ENCODE measurements around the gene BIRC6.

Gene BIRC6

DNA sequence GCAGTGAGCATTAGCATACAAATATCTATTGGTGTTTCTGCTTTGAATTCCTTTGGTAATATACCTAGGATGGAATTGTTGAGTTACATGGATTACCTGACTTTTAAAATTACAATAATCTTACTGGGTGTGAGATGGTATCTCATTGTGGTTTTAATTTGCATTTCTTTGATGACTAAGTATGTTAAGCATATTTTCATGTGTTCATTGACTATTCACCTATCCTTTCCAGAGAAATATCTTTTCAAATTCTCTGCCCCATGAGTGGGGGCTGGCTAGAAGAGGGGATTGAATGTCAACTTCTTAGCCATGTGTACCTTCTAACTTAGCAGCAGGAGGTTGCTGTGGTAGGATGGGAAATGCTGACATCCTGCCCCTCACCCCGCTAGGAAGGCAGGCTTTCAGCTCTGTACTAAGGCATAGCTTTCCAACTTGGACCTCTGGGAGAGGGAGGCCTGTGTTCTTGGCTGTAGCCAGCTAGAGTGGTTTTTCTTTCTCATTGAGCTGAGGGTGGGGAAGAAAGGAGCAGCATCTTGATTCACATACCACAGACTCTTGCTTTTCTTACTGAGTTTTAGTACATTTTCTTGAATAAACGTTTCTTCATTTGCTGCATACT is 207.7 kb downstream of the BIRC6 start:
- Histone ChIP-seq H3K4me1 (ENCODE audit: control insufficient read depth in 1 of 2, insufficient read depth in 2 of 2, low read length in 2 of 2) (no peaks in the 10 kb centered on the region), H3K27ac (ENCODE audit: low read depth, low read length) (no peak overlapping the region), H3K9me3 (ENCODE audit: control insufficient read depth in 1 of 2, low read length in 2 of 2) (no peaks in the 10 kb centered on the region), H3K27me3 (ENCODE audit: control insufficient read depth in 1 of 2, insufficient read depth in 2 of 2, low read length in 2 of 2) (no peaks in the 10 kb centered on the region), H3K36me3 (ENCODE audit: control insufficient read depth in 1 of 2, insufficient read depth in 2 of 2, low read length in 2 of 2) (peaks cover 8 to 12% of the 10 kb centered on the region in 2 donors), H3K9ac (ENCODE audit: low read depth in 1 of 2, low read length in 2 of 2) (no peak overlapping the region), H3K4me3 (ENCODE audit: low read depth in 1 of 2, low read length in 2 of 2) (no peak overlapping the region)

- Histone ChIP-seq H3K4me1 (ENCODE audit: control insufficient read depth in 1 of 2, insufficient read depth in 2 of 2, low read length in 2 of 2) (no peaks in the 10 kb centered on the region), H3K27ac (ENCODE audit: low read depth, low read length) (no peak overlapping the region), H3K4me3 (ENCODE audit: low read depth in 1 of 2, low read length in 2 of 2) (no peak overlapping the region), H3K27me3 (ENCODE audit: control insufficient read depth in 1 of 2, insufficient read depth in 2 of 2, low read length in 2 of 2) (no peaks in the 10 kb centered on the region), H3K9ac (ENCODE audit: low read depth in 1 of 2, low read length in 2 of 2) (no peak overlapping the region), H3K36me3 (ENCODE audit: control insufficient read depth in 1 of 2, insufficient read depth in 2 of 2, low read length in 2 of 2) (peaks cover 8 to 12% of the 10 kb centered on the region in 2 donors), H3K9me3 (ENCODE audit: control insufficient read depth in 1 of 2, low read length in 2 of 2) (no peaks in the 10 kb centered on the region)
Observed at GRCh38 chr2:32565902-32566301, 209.1 kb downstream of the BIRC6 start.

- Histone ChIP-seq H3K9ac (ENCODE audit: low read depth in 1 of 2, low read length in 2 of 2) (no peak overlapping the region), H3K27me3 (ENCODE audit: control insufficient read depth in 1 of 2, insufficient read depth in 2 of 2, low read length in 2 of 2) (no peaks in the 10 kb centered on the region), H3K9me3 (ENCODE audit: control insufficient read depth in 1 of 2, low read length in 2 of 2) (no peaks in the 10 kb centered on the region), H3K36me3 (ENCODE audit: control insufficient read depth in 1 of 2, insufficient read depth in 2 of 2, low read length in 2 of 2) (peaks cover 0 to 15% of the 10 kb centered on the region in 2 donors), H3K4me1 (ENCODE audit: control insufficient read depth in 1 of 2, insufficient read depth in 2 of 2, low read length in 2 of 2) (no peaks in the 10 kb centered on the region), H3K27ac (ENCODE audit: low read depth, low read length) (no peak overlapping the region), H3K4me3 (ENCODE audit: low read depth in 1 of 2, low read length in 2 of 2) (no peak overlapping the region)
Observed at GRCh38 chr2:32572030-32572429, 215.2 kb downstream of the BIRC6 start.

DNA sequence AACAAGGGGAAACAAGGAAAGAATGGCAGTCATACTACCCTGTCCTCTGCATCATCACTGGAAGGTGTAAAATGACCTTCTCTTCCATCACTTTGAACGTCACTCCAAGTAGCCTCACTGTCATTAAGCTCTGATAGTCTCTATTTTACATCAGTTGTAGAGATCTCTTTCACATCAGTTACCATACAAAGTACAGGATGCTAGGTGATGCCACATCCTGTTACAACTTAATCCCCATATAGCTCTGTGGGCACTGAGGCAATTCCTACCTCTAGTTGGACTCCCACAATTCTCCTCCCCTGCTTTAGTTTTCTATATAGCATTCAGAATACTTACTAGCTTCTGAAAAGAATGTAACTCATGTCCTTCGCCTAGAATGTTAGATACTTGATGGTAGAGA is 215.9 kb downstream of the BIRC6 start:
- Histone ChIP-seq H3K4me1 (ENCODE audit: control insufficient read depth in 1 of 2, insufficient read depth in 2 of 2, low read length in 2 of 2) (no peaks in the 10 kb centered on the region), H3K9ac (ENCODE audit: low read depth in 1 of 2, low read length in 2 of 2) (no peak overlapping the region), H3K9me3 (ENCODE audit: control insufficient read depth in 1 of 2, low read length in 2 of 2) (no peaks in the 10 kb centered on the region), H3K27ac (ENCODE audit: low read depth, low read length) (no peak overlapping the region), H3K4me3 (ENCODE audit: low read depth in 1 of 2, low read length in 2 of 2) (no peak overlapping the region), H3K27me3 (ENCODE audit: control insufficient read depth in 1 of 2, insufficient read depth in 2 of 2, low read length in 2 of 2) (no peaks in the 10 kb centered on the region), H3K36me3 (ENCODE audit: control insufficient read depth in 1 of 2, insufficient read depth in 2 of 2, low read length in 2 of 2) (peaks cover 0 to 15% of the 10 kb centered on the region in 2 donors)

DNA sequence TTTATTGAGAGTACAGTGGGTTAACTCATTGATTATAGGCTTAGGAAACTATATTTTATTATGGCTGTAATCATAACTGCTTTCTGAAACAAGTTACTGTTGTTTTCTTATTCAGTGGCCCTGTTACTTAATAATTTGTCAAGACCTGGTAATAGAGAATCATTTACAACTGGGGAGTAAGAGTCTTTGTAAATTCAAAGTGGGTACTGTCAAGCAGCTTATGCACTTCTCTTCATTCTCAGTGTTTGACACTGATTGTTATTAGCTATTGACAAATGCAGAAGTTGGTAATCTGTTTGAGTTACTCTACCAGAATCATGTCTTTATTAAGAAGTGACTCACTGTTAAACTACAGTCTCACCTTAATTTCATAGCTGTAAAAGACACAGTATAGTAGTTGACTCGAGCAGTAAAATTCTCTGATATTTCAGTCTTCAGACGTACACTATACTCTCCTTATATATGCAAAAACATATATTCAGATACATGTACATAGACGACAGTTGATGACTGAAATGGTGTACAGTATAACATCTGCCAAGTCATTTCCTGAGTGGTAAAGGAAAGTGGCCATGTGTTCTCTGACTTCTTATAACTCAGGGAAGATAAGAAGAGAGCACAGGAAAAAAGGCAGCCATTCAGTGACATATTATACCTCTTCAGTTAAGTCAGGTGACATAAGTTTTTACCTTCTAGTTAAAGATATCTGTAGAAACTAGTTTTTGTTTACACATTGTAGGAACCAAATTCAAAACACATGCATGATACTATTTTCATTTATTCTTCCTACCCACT is 235.0 kb downstream of the BIRC6 start:
- Histone ChIP-seq H3K4me3 (ENCODE audit: low read depth in 1 of 2, low read length in 2 of 2) (no peak overlapping the region), H3K4me1 (ENCODE audit: control insufficient read depth in 1 of 2, insufficient read depth in 2 of 2, low read length in 2 of 2) (no peaks in the 10 kb centered on the region), H3K36me3 (ENCODE audit: control insufficient read depth in 1 of 2, insufficient read depth in 2 of 2, low read length in 2 of 2) (peaks cover 5 to 7% of the 10 kb centered on the region in 2 donors), H3K9ac (ENCODE audit: low read depth in 1 of 2, low read length in 2 of 2) (no peak overlapping the region), H3K27ac (ENCODE audit: low read depth, low read length) (no peak overlapping the region), H3K27me3 (ENCODE audit: control insufficient read depth in 1 of 2, insufficient read depth in 2 of 2, low read length in 2 of 2) (no peaks in the 10 kb centered on the region), H3K9me3 (ENCODE audit: control insufficient read depth in 1 of 2, low read length in 2 of 2) (no peaks in the 10 kb centered on the region)

DNA sequence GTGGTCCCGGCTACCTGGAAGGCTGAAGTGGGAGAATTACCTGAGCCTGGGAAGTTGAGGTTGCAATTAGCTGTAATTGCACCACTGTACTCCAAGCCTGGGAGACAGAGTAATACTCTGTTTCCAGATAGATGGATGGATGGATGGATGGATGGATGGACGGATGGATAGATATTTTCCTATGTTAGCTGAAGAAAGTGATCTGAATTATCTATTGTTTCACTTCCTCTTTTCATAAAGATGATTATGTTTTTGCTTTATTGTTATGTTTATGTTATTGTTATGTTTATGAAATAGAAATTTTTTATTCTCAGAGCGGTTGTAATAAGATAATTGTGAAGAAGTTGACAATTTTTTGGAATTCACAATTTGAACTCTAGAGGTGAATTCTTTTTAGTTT is 237.8 kb downstream of the BIRC6 start:
- H3K9me3 ChIP-seq (ENCODE audit: control insufficient read depth in 1 of 2, low read length in 2 of 2), result no peaks in the 10 kb centered on the region
- peaks cover 5 to 19% of the 10 kb centered on the region in 2 donors for H3K36me3 ChIP-seq (ENCODE audit: control insufficient read depth in 1 of 2, insufficient read depth in 2 of 2, low read length in 2 of 2)
- no peak overlapping the region for H3K4me3 ChIP-seq (ENCODE audit: low read depth in 1 of 2, low read length in 2 of 2)
- H3K4me1 ChIP-seq (ENCODE audit: control insufficient read depth in 1 of 2, insufficient read depth in 2 of 2, low read length in 2 of 2), result no peaks in the 10 kb centered on the region
- H3K27ac ChIP-seq (ENCODE audit: low read depth, low read length), result no peak overlapping the region
- H3K27me3 ChIP-seq (ENCODE audit: control insufficient read depth in 1 of 2, insufficient read depth in 2 of 2, low read length in 2 of 2), result no peaks in the 10 kb centered on the region
- H3K9ac ChIP-seq (ENCODE audit: low read depth in 1 of 2, low read length in 2 of 2), result no peak overlapping the region

DNA sequence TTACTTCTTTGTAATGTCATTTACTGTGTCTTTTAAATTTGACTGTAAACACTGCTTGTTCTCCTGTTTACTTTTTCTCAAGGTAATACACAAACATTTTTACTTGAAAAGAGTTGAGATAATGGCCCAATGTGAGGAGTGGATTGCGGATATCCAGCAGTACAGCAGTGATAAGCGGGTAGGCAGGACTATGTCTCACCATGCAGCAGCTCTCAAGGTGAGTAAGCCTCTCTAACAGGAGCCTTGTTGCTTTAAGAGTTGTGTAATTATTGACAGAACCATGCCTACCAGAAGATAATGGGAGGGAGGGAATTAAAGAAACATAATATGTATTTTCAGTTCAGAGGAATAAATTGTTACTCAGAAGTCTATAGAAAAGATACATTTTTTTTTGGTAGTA is 254.5 kb downstream of the BIRC6 start:
- Histone ChIP-seq H3K4me1 (ENCODE audit: control insufficient read depth in 1 of 2, insufficient read depth in 2 of 2, low read length in 2 of 2) (no peaks in the 10 kb centered on the region), H3K27ac (ENCODE audit: low read depth, low read length) (no peak overlapping the region), H3K4me3 (ENCODE audit: low read depth in 1 of 2, low read length in 2 of 2) (no peak overlapping the region), H3K36me3 (ENCODE audit: control insufficient read depth in 1 of 2, insufficient read depth in 2 of 2, low read length in 2 of 2) (peaks cover 12 to 63% of the 10 kb centered on the region in 2 donors), H3K9me3 (ENCODE audit: control insufficient read depth in 1 of 2, low read length in 2 of 2) (no peaks in the 10 kb centered on the region), H3K27me3 (ENCODE audit: control insufficient read depth in 1 of 2, insufficient read depth in 2 of 2, low read length in 2 of 2) (no peaks in the 10 kb centered on the region), H3K9ac (ENCODE audit: low read depth in 1 of 2, low read length in 2 of 2) (no peak overlapping the region)

DNA sequence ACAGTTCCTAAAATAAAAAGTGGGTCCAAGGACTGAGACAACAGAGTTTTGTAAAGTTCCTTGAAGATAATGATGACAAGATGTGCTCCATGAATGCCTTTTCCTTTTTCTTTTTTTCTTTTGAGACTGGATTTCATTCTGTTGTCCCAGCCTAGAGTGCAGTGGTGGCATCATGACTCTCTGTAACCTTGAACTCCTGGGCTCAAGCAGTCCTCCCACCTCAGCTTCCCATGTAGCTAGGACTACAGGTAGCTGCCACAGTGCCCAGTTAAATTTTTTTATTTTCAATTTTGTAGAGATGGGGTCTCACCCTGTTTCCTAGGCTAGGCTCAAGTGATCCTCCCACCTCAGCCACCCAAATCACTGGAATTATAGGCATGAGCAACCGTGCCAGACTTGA is 254.9 kb downstream of the BIRC6 start:
- Histone ChIP-seq H3K36me3 (ENCODE audit: control insufficient read depth in 1 of 2, insufficient read depth in 2 of 2, low read length in 2 of 2) (peaks cover 12 to 62% of the 10 kb centered on the region in 2 donors), H3K27ac (ENCODE audit: low read depth, low read length) (no peak overlapping the region)

GRCh38 chr2:32614084-32614483 is 257.3 kb downstream of the BIRC6 start:
- Histone ChIP-seq H3K27me3 (ENCODE audit: control insufficient read depth in 1 of 2, insufficient read depth in 2 of 2, low read length in 2 of 2) (no peaks in the 10 kb centered on the region), H3K36me3 (ENCODE audit: control insufficient read depth in 1 of 2, insufficient read depth in 2 of 2, low read length in 2 of 2) (peaks cover 22 to 54% of the 10 kb centered on the region in 2 donors), H3K9me3 (ENCODE audit: control insufficient read depth in 1 of 2, low read length in 2 of 2) (no peaks in the 10 kb centered on the region), H3K4me1 (ENCODE audit: control insufficient read depth in 1 of 2, insufficient read depth in 2 of 2, low read length in 2 of 2) (peaks cover 0 to 7% of the 10 kb centered on the region in 2 donors), H3K4me3 (ENCODE audit: low read depth in 1 of 2, low read length in 2 of 2) (no peak overlapping the region), H3K9ac (ENCODE audit: low read depth in 1 of 2, low read length in 2 of 2) (no peak overlapping the region), H3K27ac (ENCODE audit: low read depth, low read length) (no peak overlapping the region)

More for the DNA sequence above, 254.9 kb downstream of the BIRC6 start:
- no peak overlapping the region for H3K9ac ChIP-seq (ENCODE audit: low read depth in 1 of 2, low read length in 2 of 2)
- H3K4me3 ChIP-seq (ENCODE audit: low read depth in 1 of 2, low read length in 2 of 2), result no peak overlapping the region
- no peaks in the 10 kb centered on the region for H3K27me3 ChIP-seq (ENCODE audit: control insufficient read depth in 1 of 2, insufficient read depth in 2 of 2, low read length in 2 of 2)
- no peaks in the 10 kb centered on the region for H3K4me1 ChIP-seq (ENCODE audit: control insufficient read depth in 1 of 2, insufficient read depth in 2 of 2, low read length in 2 of 2)
- no peaks in the 10 kb centered on the region for H3K9me3 ChIP-seq (ENCODE audit: control insufficient read depth in 1 of 2, low read length in 2 of 2)

GRCh38 chr2:32617599-32618189 is 260.9 kb downstream of the BIRC6 start:
- H3K9me3 ChIP-seq (ENCODE audit: control insufficient read depth in 1 of 2, low read length in 2 of 2), result no peaks in the 10 kb centered on the region
- no peaks in the 10 kb centered on the region for H3K27me3 ChIP-seq (ENCODE audit: control insufficient read depth in 1 of 2, insufficient read depth in 2 of 2, low read length in 2 of 2)
- no peak overlapping the region for H3K4me3 ChIP-seq (ENCODE audit: low read depth in 1 of 2, low read length in 2 of 2)
- peaks cover 5 to 12% of the 10 kb centered on the region in 2 donors for H3K4me1 ChIP-seq (ENCODE audit: control insufficient read depth in 1 of 2, insufficient read depth in 2 of 2, low read length in 2 of 2)
- H3K9ac ChIP-seq (ENCODE audit: low read depth in 1 of 2, low read length in 2 of 2), result no peak overlapping the region
- H3K27ac ChIP-seq (ENCODE audit: low read depth, low read length), result no peak overlapping the region
- peaks cover 22 to 45% of the 10 kb centered on the region in 2 donors for H3K36me3 ChIP-seq (ENCODE audit: control insufficient read depth in 1 of 2, insufficient read depth in 2 of 2, low read length in 2 of 2)

Data from duodenal mucosa (tissue), 2 donors.